ENCODE results near the gene USP31.
"Not testable (repeated sequence)": the region's sequence is repeated elsewhere in the genome, so short reads cannot be mapped to it uniquely, and the experiment has no call there.

Gene USP31

DNA sequence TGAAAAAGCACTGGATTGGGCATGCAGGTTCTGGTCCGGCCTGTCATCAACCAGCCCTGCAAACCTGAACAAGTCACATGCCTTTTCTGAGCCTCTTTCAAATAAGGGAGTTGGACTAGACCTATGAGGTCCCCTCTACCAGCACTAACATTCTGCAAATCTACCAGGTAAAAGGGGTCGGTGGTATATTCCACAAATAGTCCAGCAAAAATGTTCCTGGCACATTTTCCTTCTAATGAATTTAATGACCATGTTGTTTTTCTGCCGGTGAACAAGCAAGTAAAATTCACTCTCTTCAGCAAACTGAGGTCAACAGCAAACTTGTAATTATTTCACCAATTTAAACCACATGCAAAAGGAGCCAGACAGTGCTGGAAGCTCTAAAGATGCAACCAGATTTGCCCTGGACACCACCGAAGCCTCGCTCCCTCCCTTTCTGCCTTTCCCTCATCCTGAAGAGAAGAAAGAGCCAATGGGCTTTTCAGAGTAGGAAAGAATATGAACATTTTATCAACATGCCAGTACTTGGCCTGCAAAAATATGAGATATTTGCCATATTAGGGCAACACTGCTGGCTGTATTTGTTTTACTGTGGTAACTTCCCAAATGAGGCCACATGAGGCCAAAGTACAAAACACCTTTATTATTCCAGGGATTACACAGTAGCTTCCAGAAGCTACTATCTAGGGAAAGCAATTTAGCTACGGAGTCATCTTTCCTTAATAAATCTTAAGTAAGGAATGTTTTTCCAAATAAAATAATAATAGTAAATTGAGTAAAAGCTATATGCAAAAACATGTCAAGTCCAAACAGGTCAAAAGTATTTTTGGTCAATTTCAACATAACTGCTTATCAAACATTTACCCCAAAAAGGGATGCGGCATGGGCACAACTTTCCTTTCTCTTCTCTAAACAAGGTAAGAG is 45.0 kb downstream of the USP31 start:
- no peak for TF ChIP-seq ARNTL (CRISPR knock-in tag; IDR thresholded peaks at IDR 0.05; ENCODE audit: borderline replicate concordance, low read depth)
- TF ChIP-seq TCF4 (CRISPR knock-in tag; IDR thresholded peaks at IDR 0.05; ENCODE audit: borderline replicate concordance) = no peak
- no peak for TF ChIP-seq RARB (CRISPR knock-in tag; IDR thresholded peaks at IDR 0.05)
- TF ChIP-seq, protein P1, sequence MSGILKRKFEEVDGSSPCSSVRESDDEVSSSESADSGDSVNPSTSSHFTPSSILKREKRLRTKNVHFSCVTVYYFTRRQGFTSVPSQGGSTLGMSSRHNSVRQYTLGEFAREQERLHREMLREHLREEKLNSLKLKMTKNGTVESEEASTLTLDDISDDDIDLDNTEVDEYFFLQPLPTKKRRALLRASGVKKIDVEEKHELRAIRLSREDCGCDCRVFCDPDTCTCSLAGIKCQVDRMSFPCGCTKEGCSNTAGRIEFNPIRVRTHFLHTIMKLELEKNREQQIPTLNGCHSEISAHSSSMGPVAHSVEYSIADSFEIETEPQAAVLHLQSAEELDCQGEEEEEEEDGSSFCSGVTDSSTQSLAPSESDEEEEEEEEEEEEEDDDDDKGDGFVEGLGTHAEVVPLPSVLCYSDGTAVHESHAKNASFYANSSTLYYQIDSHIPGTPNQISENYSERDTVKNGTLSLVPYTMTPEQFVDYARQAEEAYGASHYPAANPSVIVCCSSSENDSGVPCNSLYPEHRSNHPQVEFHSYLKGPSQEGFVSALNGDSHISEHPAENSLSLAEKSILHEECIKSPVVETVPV (CRISPR knock-in tag; IDR thresholded peaks at IDR 0.05) = no peak
- no peak for TF ChIP-seq ESRRG (CRISPR knock-in tag; IDR thresholded peaks at IDR 0.05)
- no peak for ATAC-seq

- TF ChIP-seq ARNTL (CRISPR knock-in tag; IDR thresholded peaks at IDR 0.05; ENCODE audit: borderline replicate concordance, low read depth) = no peak
- TF ChIP-seq TOX (CRISPR knock-in tag; IDR thresholded peaks at IDR 0.05; ENCODE audit: borderline replicate concordance) = no peak
- no peak for TF ChIP-seq CREB5 (CRISPR knock-in tag; IDR thresholded peaks at IDR 0.05; ENCODE audit: low read depth)
- TF ChIP-seq CSDC2 (CRISPR knock-in tag; IDR thresholded peaks at IDR 0.05) = no peak
- no peak for TF ChIP-seq ZC3H10 (CRISPR knock-in tag; IDR thresholded peaks at IDR 0.05)
- no peak for TF ChIP-seq ISL1 (CRISPR knock-in tag; IDR thresholded peaks at IDR 0.05)
- no peak for TF ChIP-seq PPARA (CRISPR knock-in tag; IDR thresholded peaks at IDR 0.05; ENCODE audit: borderline replicate concordance)
- no peak for TF ChIP-seq SNAI2 (CRISPR knock-in tag; IDR thresholded peaks at IDR 0.05)
- no peak for TF ChIP-seq POU6F1 (CRISPR knock-in tag; IDR thresholded peaks at IDR 0.05; ENCODE audit: borderline replicate concordance, low read depth)
- no peak for TF ChIP-seq GLIS3 (CRISPR knock-in tag; IDR thresholded peaks at IDR 0.05)
- no peak for TF ChIP-seq ZNF565 (CRISPR knock-in tag; conservative IDR thresholded peaks at IDR 0.05; ENCODE audit: low read depth)
- TF ChIP-seq ZNF70 (CRISPR knock-in tag; IDR thresholded peaks at IDR 0.05) = no peak
- no peak for TF ChIP-seq RARB (CRISPR knock-in tag; IDR thresholded peaks at IDR 0.05)
- TF ChIP-seq ZFP3 (CRISPR knock-in tag; IDR thresholded peaks at IDR 0.05) = no peak
- no peak for TF ChIP-seq ESRRG (CRISPR knock-in tag; IDR thresholded peaks at IDR 0.05)
- no peak for TF ChIP-seq ZNF8 (CRISPR knock-in tag; IDR thresholded peaks at IDR 0.05)
- ATAC-seq = no peak
Measured at GRCh38 chr16:23103603-23104002, 45.6 kb downstream of the USP31 start.

GRCh38 chr16:23101012-23101550 is 48.2 kb downstream of the USP31 start:
- TF ChIP-seq GLIS3 (CRISPR knock-in tag; IDR thresholded peaks at IDR 0.05) = no peak
- TF ChIP-seq BACH2 (CRISPR knock-in tag; IDR thresholded peaks at IDR 0.05; ENCODE audit: borderline replicate concordance) = no peak
- no peak for ATAC-seq

DNA sequence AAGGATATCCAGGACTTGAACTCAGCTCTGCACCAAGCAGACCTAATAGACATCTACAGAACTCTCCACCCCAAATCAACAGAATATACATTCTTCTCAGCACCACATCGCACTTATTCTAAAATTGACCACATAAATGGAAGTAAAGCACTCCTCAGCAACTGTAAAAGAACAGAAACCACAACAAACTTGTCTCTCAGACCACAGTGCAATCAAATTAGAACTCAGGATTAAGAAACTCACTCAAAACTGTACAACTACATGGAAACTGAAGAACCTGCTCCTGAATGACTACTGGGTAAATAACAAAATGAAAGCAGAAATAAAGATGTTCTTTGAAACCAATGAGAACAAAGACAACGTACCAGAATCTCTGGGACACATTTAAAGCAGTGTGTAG is 52.8 kb downstream of the USP31 start:
- ATAC-seq = not testable (repeated sequence)

GRCh38 chr16:23094136-23094535 is 55.1 kb downstream of the USP31 start:
- ATAC-seq = not testable (repeated sequence)

- no peak for ATAC-seq
- TF ChIP-seq ZFP30 (CRISPR knock-in tag; IDR thresholded peaks at IDR 0.05) (no peak), CREB5 (CRISPR knock-in tag; IDR thresholded peaks at IDR 0.05; ENCODE audit: low read depth) (no peak), PPARA (CRISPR knock-in tag; IDR thresholded peaks at IDR 0.05; ENCODE audit: borderline replicate concordance) (no peak), GLIS3 (CRISPR knock-in tag; IDR thresholded peaks at IDR 0.05) (no peak), TCF4 (CRISPR knock-in tag; IDR thresholded peaks at IDR 0.05; ENCODE audit: borderline replicate concordance) (no peak), SNAI2 (CRISPR knock-in tag; IDR thresholded peaks at IDR 0.05) (no peak), POU6F1 (CRISPR knock-in tag; IDR thresholded peaks at IDR 0.05; ENCODE audit: borderline replicate concordance, low read depth) (no peak), ARNTL (CRISPR knock-in tag; IDR thresholded peaks at IDR 0.05; ENCODE audit: borderline replicate concordance, low read depth) (no peak)
- TF ChIP-seq, protein P2, sequence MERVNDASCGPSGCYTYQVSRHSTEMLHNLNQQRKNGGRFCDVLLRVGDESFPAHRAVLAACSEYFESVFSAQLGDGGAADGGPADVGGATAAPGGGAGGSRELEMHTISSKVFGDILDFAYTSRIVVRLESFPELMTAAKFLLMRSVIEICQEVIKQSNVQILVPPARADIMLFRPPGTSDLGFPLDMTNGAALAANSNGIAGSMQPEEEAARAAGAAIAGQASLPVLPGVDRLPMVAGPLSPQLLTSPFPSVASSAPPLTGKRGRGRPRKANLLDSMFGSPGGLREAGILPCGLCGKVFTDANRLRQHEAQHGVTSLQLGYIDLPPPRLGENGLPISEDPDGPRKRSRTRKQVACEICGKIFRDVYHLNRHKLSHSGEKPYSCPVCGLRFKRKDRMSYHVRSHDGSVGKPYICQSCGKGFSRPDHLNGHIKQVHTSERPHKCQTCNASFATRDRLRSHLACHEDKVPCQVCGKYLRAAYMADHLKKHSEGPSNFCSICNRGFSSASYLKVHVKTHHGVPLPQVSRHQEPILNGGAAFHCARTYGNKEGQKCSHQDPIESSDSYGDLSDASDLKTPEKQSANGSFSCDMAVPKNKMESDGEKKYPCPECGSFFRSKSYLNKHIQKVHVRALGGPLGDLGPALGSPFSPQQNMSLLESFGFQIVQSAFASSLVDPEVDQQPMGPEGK (CRISPR knock-in tag; IDR thresholded peaks at IDR 0.05; ENCODE audit: borderline replicate concordance) = no peak
Measured at GRCh38 chr16:23092801-23093117, 56.5 kb downstream of the USP31 start.

Measured in SK-N-SH treated with all-trans-retinoic acid at 6 μM for 48 hours (cell line).